Islet precursor cell (in vitro differentiated cells): ENCODE data around the gene DEAF1.

Experiments used
- DNase-seq: peaks from one replicate; pipeline ENCODE4 v3.0.0-alpha.2; 2018

Gene DEAF1

DNA sequence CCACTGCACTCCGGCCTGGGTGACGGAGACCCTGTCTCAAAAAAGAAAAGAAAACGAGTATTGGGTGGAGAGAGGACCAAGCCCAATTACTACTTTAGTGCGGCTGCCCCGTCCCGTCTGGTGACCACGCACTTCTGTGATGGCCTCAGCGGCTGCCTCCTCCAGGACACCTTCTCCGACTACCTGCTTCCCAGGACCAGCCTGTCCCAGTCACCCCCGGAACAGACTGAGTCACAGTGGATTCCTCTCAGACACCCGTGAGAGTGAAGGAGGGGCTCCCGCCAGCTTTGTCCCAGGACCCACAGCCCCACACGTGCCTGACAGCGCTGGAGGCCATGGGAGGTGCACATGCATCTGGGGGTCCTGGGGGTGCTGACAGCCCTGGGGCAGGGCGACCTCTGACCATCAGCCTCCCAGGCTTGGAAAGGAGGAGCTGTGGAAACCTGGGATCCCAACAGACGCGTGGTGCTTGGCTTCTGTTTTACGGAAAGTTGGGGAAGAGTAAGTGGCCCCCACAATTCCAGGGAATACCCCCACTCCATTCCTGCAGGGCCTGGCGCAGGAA lies 53.1 kb downstream of the DEAF1 start:
- peak; percentile 51 for DNase-seq

DNA sequence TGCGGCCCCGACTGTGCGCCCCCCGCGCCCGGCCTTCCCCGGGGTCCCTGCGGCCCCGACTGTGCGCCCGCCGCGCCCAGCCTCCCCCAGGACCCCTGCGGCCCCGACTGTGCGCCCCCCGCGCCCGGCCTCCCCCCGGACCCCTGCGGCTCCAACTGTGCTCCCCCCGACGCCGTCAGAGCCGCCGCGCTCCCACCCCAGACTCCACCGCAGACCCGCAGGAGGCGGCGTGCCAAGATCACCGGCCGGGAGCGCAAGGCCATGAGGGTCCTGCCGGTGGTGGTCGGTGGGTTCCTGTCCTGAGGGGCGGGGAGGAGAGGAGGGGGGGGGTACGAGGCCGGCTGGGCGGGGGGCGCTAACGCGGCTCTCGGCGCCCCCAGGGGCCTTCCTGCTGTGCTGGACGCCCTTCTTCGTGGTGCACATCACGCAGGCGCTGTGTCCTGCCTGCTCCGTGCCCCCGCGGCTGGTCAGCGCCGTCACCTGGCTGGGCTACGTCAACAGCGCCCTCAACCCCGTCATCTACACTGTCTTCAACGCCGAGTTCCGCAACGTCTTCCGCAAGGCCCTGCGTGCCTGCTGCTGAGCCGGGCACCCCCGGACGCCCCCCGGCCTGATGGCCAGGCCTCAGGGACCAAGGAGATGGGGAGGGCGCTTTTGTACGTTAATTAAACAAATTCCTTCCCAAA lies 54.9 kb downstream of the DEAF1 start:
- peak; percentile 58 for DNase-seq

DNA sequence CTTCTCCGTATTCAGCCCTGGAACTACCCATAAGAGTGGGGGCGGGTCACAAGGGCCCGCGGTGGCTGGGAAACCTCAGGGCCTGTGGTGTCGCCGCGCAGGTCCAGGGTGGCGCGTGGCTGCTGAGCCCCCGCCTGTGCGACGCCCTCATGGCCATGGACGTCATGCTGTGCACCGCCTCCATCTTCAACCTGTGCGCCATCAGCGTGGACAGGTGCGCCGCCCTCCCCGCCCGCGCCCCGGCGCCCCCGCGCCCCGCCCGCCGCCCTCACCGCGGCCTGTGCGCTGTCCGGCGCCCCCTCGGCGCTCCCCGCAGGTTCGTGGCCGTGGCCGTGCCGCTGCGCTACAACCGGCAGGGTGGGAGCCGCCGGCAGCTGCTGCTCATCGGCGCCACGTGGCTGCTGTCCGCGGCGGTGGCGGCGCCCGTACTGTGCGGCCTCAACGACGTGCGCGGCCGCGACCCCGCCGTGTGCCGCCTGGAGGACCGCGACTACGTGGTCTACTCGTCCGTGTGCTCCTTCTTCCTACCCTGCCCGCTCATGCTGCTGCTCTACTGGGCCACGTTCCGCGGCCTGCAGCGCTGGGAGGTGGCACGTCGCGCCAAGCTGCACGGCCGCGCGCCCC lies 55.6 kb downstream of the DEAF1 start:
- peak; percentile 53 for DNase-seq

DNA sequence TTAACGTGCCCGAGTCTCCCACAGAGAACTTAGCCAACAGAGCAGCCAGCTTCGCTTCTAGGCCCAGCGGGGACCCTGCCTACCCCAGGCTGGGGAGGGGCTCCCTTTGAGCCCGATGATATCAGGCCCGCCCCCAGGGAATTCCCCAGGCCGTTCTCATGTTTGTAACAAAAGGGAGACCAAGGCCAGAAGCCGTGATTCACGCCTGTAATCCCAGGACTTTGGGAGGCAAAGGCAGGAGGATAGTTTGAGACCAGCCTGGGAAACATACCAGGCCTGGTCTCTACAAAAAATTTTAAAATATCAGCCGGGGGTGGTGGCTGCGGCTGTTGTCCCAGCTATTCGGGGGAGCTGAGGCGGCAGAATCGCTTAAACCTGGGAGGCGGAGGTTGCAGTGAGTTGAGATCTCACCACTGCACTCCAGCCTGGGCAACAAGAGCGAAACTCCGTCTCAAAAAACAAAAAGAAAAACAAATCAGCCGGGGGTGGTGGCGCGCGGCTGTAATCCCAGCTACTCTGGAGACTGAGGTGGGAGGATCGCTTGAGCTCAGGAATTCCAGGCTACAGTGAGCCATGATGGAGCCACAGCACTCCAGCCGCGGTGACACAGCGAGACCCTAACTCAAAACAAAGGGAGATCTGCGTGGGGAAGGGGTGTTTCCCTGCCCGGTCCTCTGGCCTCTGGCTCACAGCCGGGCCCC lies 56.2 kb downstream of the DEAF1 start:
- DNase-seq: peak; percentile 66

DNA sequence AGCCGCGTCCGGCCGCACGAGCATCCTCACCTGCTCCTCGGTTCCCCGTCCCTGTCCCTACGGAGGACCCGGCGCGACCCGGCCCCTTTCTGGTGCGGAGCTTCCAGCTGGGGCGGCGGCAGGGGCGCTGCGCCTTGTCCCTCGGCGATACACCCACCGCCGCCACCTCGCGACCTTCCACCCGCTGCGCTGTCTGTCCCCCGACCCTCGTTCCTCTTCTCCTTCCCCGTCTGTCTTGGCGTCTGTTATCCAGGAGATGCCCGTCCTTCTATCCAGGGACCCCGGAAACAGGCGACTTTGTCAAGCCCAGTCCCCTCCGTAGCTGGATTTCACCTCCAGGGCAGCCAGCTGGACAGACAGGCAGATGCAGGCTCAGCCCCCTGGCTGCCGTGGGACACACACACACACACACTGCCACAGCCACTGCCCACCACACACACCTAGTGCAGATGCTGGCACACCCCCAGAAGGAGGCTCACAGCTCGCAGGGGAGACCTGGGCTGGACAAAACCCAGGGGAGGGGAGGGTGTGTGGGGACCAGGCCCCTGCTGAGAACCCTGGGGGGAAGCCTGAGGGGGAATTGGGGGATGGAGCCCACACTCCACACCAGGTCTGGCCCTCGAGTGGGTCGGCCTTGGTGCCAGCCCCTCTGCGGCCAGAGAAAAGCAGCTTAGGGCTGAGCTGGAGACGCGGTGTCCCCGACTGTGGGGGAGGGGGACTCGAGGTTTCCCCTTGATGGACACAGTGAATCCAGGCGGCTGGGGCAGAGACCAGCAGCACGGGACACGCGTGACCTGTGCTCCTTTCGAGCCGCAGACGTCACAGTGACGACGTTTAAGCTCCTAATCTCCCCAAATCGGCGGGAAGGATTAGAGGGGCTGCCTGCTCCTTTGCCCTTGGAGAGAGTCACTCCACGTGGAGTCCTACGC lies 57.2 kb downstream of the DEAF1 start:
- DNase-seq: peak; percentile 55

DNA sequence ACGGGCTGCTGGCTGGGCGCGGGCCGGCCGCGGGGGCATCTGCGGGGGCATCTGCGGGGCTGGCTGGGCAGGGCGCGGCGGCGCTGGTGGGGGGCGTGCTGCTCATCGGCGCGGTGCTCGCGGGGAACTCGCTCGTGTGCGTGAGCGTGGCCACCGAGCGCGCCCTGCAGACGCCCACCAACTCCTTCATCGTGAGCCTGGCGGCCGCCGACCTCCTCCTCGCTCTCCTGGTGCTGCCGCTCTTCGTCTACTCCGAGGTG lies 57.8 kb downstream of the DEAF1 start:
- no peak for DNase-seq

DNA sequence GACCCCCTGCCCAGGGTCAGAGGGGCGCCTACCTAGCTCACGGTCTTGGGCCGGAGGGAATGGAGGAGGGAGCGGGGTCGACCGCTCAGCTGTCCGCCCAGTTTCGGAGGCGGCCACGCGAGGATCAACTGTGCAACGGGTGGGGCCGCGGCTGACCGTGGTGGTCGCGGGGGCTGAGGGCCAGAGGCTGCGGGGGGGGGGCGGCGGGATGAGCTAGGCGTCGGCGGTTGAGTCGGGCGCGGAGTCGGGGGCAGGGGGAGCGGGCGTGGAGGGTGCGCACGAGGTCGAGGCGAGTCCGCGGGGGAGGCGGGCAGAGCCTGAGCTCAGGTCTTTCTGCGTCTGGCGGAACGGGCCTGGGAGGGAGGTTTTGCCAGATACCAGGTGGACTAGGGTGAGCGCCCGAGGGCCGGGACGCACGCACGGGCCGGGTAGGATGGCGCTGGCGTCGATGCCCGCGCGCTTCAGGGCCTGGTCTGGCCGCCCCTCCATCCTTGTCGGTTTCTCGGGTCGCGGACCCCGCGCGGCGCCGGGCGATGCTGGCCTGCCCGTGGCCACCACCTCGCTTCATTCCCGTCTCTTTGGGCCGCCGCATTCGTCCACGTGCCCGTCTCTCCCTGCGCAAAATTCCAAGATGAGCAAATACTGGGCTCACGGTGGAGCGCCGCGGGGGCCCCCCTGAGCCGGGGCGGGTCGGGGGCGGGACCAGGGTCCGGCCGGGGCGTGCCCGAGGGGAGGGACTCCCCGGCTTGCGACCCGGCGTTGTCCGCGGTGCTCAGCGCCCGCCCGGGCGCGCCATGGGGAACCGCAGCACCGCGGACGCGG lies 58.3 kb downstream of the DEAF1 start, which contains the start of gene DRD4:
TSS of gene DRD4 (plus strand) at position 759 of the 822 bp plus-strand sequence. CDS start at position 795, 36 bp downstream.
- peak; percentile 65 for DNase-seq

DNA sequence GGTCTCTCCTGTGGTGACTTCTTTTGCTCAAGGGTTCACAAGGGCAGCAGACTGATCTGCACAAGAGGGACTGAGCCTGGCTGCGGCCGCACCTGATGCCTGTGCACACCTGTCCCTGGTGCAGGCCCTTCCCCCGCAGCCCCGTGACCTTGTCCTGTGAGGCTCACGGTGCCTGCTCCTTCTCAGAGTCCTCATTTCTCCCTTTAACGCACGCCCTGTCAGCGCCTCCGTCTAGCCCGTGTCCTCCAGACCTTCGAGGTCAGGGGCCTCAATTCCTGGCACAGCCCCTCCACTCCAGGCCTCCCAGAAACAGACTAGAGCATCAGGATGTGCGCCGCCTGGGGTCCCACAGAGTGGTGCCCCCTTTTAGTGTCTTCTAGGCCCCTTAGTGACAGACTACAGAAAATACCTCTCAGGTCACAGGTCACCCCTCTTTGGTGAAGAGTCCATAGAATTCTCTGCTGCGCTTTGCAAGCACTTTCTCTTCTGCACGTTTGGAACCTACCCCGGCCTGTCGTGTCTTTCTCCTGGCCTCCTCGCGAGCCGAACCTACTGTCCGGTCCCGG lies 59.0 kb downstream of the DEAF1 start:
- DNase-seq: peak; percentile 57

DNA sequence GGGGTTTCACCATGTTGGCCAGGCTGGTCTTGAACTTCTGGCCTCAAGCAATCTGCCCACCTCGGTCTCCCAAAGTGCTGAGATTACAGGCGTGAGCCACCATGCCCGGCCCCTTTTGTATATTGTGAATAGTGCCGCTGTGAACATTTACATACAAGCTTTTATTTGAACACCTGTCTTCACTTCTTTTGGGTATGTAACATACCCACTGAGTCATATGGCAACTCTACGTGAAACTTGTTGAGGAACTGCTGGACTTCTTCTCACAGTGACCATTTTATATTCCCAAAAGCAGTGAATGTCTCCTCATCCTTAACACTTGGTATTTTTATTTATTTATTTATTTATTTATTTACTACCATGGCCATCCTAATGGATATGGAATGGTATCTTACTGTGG lies 64.2 kb downstream of the DEAF1 start:
- DNase-seq: no peak

DNA sequence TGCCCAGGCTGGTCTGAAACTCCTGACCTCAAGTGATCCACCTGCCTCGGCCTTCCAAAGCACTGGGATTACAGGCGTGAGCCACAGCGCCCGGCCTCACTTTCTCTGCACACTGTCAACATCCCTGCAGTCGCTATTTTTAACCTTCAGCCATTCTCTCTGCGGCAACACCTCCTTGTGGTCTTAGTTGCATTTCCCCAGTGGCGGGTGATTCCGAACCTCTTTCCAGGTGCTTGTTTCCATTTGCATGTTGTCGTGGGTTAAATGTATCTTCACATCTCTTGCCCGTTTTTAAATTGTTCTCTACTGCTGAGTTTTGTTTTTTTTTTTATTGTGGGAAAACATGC lies 65.8 kb downstream of the DEAF1 start:
- DNase-seq: no peak

DNA sequence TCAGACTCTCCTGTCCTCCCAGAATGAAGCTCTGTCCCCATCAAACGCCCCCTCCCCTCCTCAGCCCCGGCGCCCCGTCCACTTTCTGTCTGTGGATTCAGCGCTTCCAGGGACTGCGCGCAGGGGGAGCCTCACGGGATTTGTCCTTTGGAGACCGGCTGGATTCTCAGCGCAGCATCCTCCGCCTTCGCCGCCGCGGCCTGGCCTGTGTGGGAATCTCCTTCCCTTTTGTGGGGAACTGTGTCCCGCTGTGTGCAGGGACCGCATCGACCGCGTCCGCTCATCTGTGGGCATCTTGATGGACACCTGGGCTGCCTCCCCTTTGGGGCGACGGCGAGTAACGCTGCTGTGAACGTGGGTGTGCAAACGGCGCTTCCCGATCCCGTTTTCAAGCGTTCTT lies 67.0 kb downstream of the DEAF1 start:
- DNase-seq: no peak

DNA sequence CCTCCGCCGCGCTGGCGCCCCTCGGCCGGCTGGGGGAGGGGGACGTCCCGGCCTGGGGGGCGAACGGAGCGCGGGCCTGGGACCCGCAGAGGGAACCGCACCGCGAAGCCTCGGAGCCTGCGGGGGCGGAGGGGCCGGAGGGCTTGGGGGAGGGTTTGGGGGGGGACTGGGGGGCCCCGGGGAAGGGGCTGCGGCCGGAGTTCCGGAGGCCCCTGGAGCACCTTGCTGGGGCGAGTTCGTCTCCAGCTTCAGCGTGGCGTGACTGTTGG lies 67.8 kb downstream of the DEAF1 start:
- DNase-seq: no peak

DNA sequence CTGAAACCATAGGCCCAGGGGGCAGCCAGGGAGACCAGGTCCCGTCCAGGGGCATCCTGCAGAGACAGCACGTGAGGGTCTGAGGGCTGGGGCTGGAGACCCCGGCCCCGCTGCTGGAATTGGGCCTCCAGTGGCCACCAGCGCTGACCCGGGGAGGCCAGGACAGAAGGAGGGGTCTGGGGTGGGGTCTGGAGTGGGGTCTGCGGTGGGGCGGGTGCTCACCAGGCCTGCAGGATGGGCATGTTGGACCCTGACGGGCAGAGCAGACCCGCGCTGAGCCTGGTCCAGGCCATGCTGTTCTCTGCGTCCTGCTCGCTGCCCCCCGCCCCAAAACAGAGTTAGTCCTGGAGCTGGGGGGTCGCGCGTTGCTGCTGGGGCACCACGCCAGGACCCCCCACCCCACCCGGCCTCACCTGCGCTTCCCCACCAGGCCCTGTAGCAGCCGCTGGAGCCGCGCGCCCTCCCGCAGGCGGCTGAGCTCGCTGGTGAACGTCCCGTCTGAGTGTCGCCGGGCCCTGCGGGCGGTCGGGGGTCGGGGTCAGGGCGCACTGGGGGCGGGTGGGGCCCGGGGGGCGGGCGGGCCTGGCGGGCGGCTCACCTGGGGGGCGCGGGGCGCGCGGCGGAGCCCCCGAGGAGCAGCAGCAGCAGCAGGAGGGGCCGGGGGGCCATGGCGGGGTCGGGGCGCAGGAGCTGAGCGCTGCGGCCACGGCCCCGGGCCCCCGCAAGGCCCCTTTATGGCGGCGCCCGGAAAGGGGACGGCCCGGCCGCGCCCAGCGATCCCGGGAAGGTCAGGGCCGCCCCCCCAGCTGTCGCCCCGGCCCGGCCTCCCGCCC lies 68.3 kb downstream of the DEAF1 start, which contains the start of gene SCT:
TSS of gene SCT (minus strand) at position 707 of the 833 bp plus-strand sequence. CDS start at position 669, 38 bp downstream.
- no peak for DNase-seq

DNA sequence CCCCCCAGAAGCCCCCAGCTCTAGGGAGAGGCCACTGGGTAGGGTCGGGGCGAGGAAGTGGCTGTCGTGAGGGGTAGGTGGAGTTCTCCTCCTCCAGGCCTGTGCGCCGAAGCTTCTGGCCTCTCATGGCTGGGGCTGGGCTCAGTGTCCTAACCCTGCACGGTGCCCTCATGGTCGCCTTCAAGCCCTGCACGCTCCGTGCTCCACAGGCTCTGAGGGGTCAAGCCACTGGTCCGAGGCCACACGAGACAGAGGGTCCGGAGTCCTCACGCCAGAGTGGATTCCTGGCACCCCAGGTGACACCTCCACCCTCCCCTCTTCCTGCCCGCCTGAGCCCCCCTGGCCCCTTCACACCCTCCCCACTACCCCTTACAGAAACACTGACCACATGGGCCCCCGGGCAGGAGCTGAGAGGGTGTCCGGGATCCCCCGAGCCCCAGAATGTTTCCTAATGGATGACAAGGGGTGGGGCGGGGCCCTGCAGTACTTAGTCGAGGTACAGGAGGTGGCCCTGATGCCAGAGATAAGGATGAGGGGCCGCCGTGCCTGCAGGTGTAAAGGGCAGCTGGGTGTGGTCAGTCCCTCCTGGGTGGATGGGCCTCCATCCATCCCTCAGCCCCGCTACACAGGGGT lies 69.3 kb downstream of the DEAF1 start:
- no peak for DNase-seq

DNA sequence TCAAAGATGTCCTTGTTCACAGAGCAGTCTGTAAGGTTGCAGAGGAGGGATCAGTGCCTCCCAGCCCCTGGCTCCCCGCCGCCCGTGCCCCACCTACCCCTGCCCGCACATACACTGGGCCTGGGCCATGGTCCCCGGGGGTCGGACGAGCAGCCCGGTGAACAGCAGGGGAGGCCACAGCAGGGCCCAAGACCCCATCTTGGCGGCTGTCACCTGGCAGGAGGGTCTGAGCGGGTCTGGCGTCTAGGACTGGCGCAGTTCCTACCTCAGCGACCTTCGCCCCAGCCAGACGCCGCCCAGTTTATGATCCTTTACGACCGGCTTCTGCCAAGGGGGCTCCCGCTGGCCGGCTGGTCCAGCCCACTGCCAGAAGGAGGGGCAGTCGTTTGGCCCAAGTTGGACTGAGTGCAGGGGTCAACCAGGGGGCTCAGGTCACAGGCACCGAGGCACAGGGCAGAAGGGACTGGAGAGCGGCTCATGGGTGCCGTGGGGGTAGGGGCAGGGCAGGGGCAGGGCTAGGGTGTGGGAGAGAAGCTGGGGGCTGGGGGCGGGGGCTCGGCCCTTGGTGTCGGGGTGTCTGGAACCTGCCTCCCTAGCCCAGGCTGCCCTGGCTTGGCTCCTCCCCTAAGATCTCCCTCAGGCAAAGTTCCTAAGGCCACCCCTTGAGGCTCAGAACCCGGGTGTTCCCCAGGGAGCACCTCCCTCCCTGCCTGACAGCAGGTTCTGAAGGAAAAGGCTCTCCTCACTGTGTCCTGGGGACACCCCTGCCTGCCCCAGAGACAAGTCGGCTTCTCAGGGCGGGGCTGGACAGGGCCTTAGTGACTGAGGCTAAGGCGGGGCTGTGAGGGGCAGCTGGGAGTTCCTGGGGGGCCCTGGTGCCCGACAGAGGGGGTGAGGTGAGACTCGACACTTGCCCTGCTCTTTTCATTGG lies 70.1 kb downstream of the DEAF1 start, which contains the start of gene CDHR5:
TSS of gene CDHR5 (minus strand) at position 251 of the 931 bp plus-strand sequence. CDS start at position 198, 53 bp downstream.
- no peak for DNase-seq

DNA sequence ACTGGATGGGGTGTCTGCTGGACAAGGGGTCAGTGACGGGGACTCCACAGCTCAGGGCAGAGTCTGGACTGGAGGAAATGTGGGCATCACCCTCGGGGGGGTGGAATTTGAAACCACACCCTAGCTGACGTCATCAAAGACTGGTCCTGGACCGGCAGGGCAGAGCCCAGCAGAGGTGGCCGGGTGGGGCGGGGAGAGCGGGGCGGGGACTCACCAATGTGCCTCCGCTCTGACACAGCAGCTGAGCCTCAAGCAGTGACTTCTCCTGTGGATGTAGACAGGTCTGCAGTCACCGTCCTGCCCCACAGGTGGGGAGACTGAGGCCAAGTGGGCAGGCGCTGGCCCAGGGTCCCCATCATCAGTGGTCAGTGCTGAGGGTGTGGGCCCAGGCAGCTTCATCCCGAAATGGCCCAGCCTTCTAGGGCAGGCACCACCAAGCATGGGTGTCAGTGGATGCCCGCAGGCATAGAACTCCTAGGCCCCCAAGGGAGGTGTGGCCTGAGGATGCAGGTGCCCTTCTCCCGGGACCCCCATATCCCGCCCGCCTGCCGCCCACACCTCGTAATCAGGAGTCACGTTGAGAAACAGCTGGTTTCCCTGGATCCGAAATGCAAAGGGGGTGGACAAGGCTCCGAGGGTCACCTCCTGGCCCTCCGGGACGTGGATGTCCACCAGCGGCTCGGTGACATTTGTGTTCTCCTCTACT lies 70.9 kb downstream of the DEAF1 start:
- no peak for DNase-seq

DNA sequence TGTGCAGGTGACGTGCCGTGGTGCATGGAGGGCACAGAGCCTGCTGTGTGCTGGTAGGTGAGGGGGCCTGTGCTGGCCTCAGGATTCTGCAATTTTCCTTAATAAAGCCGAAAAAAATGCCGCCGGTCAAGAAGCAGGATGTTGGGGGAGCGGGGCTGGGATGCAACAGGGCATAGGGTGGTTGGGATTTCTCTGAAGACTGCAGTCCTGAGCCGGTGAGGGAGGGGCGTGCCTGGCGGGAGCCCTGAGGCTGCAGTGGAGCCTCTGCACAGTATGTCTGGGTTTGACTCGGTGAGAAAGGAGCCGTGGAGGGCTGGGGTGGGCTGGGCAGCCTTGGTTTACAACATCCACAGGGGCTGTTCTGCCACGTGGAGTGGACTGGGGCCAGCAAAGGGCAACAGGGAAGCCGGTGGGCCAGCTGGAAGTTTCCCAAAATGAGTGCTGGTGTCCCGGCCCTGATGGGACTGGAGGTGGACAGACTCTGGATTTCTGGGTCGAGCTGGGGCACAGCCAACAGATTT lies 71.6 kb downstream of the DEAF1 start:
- DNase-seq: no peak

DNA sequence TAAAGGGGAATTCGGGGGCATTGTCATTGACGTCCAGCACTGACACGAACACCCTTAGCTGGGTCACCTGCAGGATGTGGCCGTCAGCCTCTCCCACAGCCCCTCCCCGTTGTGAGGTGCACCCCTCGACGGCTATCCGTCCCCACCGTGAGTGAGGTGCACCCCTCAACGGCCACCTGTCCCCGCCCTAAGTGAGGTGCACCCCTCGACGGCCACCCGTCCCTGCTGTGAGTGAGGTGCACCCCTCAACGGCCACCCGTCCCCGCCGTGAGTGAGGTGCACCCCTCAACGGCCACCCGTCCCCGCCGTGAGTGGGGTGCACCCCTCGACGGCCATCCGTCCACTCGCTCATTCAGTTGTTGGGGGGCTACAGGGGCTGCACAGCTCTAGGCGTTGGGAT lies 73.2 kb downstream of the DEAF1 start:
- DNase-seq: no peak
